GM18867 (cell line): Measurements from ENCODE around the gene GCSAML.
"Not testable (repeated sequence)": the region's sequence is repeated elsewhere in the genome, so short reads cannot be mapped to it uniquely, and the experiment has no call there.

Experiments used
- ATAC-seq: cut with Tn5 transposase; IDR thresholded peaks from one replicate; pipeline ENCODE4 v1.9.1; 2021; ENCODE audit warnings: mild to moderate bottlenecking, moderate library complexity; ENCODE audit not compliant: unreplicated experiment

The GCSAML gene

DNA sequence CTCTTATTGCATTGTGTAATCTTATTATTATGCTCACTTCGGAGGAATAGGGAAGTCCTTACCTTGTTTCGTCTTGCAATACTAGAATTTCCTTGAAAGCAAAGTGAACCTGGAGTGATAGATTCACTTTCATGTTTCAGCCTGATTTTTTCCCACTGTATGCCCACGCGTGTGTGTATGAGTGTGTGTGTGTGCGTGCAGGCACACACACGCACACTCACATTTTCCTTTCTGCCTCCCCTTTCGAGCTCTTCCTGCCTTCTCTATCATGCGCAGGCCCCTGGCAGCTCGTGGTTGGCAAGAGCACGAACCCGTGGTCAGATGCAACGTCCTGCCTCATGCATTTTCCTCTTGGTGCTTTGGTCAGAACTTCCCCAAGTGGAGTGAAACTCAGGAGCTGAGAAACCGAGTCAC lies at the start of gene GCSAML:
GCSAML (plus strand) TSS at position 366 of the 414 bp plus-strand sequence. CDS start 58 bp downstream, outside the sequence.
- ATAC-seq = no peak

DNA sequence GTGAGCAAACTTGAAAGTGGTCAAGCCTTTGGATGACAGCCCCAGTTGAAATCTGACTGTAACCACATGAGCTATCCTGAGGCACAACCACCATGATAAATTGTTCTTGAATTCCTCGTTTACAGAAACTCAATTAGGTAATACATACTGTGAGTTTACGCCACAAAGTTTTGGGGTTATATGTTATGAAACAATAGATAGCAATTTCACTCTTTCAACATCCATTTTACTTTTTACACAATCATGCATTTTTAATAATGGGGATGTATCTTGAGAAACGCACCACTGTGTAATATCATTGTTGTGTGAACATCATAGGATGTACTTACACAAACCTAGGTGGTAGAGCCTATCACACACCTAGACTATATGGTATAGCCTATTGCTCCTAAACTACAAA lies 48.1 kb upstream of the GCSAML start:
- ATAC-seq = no peak

DNA sequence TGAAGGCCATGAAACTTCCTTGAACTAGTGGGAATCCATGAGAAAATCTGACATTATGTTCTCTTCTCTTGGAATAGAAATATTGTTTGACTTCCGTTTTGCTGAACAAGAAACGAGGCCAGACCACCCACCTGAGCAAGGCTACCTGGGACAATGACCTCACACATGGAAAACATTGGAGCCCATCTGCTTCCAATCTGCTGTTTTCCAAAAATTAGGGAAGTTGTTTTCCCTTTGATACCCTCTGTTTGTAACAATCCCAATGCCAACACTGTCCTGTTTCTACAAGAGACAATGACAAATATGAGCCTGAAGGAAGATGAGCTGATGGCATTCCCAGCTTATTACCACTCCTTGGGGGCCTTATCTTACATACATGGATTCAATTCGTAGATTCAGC lies 42.1 kb upstream of the GCSAML start:
- no peak for ATAC-seq

DNA sequence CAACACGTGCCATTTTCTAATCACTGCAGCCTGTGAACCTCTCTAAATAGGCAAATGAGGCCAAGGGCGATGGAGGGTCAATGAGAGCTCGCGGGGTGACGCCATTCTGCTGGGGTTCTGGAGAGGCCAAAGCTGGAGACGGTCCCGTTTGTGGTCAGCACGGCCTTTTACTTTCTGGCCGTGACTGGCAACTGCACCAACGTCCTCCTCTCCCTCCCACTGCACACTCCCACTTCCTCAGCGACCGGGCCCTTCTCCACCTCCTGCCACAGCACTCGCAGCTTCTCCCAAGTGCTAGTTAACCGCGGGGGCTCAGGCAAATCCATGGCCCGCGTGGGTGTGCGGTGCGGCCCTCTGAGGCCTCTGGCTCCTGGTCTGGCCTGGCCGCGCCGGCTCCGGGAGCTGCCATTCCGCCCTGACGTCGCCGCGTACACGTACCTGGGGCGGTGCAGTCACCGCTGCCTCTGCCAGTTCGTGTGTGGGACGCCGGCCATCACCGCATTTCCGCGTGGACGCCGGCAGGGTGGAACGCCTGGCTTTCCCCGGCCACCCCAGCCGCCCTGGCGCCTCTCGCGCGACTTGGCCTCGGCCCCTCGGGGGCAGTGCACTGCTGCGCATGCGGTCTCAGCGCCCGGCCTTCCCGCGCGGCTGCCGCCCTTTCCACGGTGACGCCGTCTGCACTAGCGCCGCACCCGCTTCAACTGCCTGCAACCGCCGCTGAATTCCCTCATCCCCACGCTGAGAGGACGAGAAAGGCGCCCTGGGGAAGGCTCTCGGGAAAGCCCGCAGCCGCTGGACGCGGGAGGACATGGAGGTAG lies 30.9 kb upstream of the GCSAML start:
- no peak for ATAC-seq

DNA sequence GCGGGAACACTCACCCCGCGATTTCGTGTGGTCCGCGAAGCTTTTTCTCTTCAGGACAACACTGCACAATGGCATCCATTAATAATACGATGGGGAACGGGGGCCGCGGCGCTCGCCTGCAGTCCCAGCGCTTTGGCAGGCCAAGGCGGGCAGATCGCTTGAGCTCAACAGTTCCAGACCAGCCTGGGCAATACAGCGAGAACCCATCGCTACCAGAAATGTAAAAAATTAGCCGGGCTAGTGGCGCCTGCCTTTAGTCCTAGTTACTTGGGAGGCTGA lies 30.4 kb upstream of the GCSAML start:
- ATAC-seq = no peak

DNA sequence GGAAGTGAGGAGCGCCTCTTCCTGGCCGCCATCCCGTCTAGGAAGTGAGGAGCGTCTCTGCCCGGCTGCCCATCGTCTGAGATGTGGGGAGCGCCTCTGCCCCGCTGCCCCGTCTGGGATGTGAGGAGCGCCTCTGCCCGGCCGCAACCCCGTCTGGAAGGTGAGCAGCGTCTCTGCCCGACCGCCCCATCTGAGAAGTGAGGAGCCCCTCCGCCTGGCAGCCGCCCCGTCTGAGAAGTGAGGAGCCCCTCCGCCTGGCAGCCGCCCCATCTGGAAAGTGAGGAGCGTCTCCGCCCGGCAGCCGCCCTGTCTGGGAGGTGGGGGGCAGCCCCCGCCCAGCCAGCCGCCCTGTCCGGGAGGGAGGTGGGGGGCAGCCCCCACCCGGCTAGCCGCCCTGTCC lies 27.0 kb upstream of the GCSAML start:
- not testable (repeated sequence) for ATAC-seq

DNA sequence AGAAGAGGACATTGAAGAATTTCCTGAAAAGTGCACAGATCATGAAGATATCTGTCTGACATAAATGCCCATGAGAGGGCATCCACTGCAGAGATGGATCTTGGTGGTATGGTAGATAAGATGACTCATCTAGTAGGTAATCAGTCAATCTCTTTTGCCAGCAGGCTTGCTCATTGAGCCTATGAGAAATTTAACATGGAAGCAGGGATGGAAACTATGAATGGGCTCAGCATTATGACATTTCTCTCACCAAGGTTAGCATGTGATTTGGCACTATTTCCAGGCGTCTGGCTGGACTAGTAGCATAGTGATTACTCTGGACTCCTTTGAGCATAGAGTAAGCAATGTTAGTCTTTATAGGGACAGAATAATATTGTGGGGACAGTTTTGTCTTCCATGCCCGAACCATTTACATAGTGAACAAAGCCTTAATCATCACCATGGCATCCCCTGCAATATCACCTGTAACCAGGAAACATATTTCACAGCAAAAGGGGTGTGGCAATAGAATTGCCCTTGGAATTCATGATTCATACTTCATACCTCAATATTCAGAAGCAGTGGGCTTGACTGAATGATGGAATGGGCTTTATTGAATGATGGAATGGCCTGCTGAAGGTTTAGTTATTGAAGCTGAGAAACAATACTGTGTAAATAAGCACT lies 20.0 kb upstream of the GCSAML start:
- no peak for ATAC-seq

DNA sequence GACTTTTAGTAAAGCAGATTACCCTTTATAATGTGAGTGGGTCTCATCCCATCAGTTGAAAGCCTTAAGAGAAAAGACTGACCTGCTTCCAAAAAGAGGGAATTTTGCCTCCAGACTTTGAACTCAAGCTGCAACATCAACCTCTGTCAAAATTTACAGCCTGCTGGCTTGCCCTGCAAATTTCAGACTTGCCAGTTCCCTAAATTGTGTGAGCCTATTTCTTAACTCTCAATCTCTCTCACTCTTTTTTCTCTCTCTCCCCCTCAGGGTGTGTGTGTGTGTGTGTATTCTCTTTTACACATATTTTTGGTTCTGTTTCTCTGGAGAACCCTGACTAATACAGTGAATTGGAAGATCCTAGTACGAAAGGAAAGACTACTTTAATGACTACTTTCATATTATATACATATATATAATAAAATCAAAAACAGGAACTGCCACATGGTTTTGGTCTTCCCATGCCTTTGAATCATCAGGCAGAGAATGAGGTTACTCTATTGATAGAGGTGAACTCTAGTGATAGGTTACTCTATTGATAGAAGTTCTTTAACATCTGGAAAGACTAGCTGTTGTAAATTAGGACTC lies 19.1 kb upstream of the GCSAML start:
- ATAC-seq = no peak

DNA sequence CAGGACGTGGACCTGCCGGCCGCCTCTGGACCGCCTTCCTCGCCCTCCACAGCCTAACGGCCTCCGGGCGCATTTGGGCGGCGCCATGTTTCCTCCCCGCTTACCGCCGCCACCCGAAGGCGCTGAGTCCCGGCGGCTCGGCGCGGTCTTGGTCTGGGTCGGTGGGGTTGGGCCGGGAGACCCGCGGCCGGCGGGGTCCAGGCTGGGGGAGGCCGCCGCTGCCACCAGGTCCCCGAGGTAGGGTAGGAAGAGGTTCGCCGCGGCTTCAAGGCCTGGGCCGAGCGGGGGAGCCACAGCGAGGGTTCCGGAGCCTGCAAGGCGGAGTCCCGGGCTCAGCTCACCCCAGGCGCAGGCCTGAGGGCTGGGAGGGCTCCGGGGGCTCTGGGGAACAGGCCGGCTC lies 18.1 kb upstream of the GCSAML start:
- no peak for ATAC-seq

DNA sequence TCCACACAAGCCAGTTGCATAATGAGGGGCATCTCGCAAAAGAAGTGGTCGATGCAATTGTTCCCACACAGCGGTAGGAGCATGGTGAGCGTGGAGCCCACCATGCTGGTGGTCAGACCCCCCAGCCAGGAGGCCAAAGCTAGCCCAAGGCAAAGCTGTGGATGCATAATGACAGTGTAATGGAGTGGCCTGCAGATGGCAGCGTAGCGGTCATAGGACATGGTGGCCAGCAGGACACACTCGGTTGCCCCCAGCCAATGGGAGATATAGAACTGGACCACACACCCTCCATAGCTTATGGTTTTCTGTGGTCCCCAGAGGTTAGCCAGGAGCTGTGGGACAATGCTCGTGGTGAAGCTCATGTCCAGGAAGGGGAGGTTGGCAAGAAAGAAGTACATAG lies 17.0 kb upstream of the GCSAML start:
- no peak for ATAC-seq

DNA sequence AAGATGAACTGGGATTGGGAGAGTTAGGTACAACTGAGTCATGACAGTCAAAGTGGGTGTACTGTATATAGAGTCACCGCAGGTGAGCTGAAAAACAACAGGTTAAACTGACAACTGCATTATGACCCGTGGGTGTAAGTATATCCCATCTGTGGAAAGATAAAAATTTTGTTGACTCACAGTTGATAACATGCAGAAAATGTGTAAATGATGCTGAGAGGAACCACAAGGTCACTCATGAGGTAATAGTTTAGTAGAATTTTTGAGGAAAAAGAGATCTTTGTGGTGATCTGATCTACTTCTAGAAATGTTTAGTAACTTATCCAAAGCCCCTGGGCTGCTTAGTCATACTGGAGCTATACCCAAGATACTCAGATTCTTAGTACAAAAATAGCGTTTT lies 13.5 kb upstream of the GCSAML start:
- ATAC-seq = no peak

DNA sequence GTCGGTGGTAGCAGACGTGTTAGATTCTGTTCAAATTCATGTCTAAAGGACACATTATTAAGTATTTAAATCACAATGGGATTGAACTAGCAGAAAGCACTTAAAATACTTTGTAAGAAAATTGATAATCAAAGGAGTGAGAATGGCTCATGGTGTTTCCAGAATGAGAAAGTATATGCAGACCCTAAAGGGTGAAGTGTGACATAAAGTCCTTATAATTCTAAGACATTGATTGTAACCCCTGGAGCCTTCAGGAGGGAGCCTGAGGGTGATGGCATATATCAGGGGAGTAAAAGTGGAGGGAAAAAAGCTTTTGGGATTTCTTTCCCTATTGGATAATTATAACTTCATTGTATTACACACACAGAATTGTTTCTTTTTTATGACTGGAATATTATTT lies 12.6 kb upstream of the GCSAML start, which contains the start of gene OR2C3:
OR2C3 (minus strand) TSS at position 101 of the 400 bp plus-strand sequence. CDS start 3,929 bp downstream, outside the sequence.
- ATAC-seq = no peak

DNA sequence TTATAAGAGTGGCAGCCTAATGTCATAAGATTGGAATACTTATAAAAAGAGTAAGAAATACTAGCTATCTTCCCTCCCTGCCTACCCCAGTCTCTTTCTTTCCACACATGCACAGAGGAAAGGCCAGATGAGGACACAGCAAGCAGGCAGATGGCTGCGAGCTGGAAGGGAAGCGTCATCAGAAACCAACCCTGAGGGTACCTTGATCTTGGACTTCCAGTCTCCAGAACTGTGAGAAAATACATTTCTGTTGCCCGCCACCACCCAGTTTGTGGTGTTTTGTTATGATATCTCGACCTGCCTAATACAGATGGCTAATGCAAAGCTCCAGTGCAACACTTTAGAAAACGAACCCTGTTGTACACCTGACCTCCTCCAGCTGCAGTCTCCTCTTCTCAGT lies 10.4 kb upstream of the GCSAML start:
- ATAC-seq = no peak

DNA sequence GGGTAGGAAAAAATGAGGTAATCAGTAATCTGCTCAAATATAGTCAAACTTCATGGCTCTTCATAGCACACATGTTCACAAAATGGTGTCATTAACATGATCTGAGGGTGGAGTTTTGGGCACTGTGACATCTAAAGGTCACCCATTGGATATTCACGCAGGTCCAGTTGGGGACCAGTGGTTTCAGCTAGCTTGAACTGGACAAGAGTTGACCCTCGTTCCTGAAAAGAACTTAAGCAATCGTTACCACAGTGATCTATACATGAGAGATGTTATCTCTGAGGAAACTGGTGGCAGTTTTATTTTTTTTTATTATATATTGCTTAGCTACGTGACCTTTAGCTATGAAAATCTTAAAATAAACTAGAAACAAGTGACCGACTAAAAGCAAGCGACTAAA lies 9.7 kb upstream of the GCSAML start:
- no peak for ATAC-seq

DNA sequence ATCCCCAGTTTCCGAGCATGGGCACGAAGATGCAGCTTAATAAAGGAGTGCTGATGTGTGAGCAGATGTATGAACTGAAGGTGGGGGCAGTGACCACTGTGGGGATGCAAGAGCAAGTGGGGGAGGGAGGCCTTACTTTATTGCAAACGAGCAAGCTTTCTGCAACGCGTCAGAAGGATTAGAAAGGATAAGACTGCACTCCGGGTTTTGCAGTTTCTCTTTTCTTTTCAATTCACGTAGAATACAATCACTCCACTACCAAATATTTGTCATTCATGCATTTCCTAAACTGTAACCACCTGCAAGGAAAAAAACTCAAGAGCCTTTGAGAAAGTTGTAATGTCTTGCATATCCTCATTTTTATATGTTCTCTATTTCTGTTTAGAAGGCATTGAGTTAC lies 8.4 kb upstream of the GCSAML start:
- ATAC-seq = no peak

DNA sequence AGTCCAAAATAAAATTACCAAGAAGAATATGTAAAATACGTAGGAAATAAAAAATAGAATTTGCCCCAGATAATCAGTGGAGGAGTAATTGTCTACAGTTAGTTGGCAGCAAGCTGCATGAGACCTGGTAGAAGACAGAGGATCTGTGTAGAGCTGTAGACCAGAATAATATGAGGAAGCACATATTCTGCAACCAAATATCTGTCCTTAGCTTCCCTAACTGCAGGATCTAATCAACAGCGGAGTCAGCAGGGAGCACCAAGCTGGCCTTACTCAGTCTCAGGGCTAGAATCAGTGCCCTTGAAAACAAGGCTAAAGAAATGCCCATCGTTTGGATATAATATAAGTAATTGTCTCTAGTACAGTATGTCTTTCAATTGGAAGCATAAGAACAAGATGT lies 6.1 kb upstream of the GCSAML start:
- no peak for ATAC-seq

DNA sequence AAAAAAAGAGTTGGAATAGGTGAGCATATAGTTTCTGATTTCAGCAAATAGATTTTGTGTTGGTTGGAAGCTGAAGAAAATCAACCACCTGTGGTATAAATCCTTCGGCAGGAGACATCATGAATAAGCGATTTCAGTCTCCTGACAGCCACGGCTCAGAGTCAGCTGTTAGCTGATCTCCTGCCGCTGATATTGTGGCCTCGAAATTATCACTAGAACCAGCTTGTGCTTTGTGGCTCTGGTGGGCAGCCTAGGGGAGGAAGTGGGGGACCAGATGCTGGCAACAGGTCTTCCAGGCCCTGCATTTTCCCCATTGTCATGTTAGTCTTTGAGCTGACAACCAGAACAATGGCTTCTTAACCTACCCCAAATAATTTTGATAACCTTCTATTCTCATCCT lies 842 bp upstream of the GCSAML start:
- ATAC-seq = no peak

DNA sequence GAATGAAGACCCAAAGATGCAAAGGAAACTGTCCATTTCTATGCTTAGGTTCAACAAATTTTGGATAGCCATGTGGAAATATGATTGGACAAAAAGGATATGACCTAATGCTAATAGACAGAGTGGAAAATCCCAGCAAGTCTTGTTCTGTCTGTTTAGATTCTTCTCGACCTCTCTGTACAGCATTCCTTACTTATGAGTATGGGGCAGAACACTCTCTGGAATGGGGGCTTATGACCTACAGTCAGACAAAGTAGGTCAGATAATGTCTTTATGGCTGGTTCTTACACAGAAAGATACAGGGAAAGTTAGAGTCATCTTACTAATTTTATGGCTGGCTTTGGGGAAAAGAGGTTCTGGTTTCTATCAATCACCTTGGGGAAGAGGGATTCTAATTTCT lies 2.8 kb downstream of the GCSAML start:
- ATAC-seq = no peak

DNA sequence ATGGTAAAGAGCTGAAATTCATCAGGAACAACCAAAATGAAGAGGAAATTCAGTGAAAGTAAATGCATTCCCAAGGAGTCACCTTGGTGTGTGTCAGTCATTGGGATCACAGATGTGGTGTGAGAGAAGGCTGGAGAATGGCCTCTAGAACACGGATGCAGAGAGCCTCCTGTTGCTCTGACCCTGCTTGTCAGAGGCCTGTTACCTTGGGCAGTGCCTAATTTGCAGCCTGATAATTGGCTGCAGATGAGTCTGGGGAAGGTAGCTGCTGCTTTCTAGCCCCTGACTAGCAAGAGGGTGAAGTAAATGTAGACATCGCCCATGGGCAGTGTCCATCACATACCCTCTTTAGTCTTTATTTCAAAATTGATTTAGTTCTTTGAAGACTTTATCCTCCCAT lies 3.3 kb downstream of the GCSAML start:
- no peak for ATAC-seq

DNA sequence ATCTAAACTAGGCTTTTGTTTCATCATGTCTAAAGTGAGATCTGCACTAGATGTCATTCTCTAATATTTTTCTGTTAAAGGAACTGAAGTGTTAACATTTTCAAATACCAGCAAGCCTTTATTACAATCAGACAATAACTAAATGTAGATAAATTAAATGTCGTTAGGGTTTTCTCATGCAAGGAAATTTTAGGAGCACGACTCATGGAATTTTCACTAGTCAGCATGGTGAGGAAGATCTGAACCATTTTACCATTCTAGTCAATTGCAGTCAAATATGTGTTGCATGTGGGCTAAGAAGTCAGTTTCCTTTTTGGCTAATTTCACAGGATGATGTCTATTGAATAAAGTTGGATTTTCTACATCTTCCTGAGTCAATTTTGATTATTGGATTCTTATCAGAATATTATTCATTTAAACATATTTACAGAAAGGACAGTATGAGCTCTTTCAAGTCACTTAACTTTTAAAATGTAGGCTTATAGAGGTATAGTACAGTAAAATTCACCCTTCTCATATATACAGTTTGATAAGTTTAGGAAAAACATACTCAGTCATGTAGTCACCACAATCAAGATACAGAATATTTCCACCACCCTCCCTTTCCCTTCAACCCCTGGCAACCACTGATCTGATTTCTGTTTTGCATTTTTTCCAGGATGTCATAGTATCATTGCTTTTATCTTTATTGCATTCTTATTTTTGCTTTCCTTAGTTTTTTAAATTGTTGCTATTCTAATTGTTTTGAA lies 9.2 kb downstream of the GCSAML start:
- ATAC-seq = no peak

DNA sequence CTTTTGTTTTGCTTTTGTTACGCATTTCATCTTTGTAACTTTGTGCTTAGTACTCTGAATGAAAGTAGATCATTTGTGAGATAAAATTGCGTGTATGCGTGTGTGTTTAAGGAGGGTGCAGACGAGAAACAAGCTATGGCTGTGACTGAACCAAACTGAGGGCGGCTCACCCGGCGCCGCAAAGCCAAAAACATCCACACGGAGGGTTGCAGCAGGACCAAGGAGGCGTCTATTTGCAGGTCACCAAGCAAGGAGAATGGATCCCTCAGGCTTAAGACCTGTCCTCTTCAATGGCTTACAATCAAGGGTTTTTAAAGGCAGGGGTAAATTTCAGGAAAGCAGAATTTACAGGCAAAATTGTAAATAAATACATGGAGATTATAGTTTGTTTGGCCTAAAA lies 12.8 kb downstream of the GCSAML start:
- no peak for ATAC-seq

DNA sequence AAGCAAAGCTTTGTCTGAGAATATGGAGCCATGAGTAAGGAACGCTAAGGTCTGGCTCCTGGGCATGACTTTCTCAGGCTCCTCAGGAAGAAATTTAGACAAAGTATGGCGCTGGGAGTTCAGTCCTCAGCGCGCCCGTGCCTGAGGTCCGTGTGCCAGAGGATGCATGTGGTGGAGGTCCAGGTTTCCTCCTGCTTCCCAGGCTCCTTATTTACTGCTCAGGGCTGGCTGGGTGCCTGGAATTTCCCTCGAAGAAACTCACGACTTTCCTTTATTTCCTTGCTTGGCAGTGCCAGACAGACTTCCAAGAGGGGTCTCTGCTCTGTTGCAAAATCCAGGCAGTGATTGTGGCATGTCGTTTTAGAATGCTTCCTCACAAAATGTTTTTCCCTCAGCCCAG lies 13.3 kb downstream of the GCSAML start:
- ATAC-seq = no peak
